ENCODE results near the gene MXD4.

DNA sequence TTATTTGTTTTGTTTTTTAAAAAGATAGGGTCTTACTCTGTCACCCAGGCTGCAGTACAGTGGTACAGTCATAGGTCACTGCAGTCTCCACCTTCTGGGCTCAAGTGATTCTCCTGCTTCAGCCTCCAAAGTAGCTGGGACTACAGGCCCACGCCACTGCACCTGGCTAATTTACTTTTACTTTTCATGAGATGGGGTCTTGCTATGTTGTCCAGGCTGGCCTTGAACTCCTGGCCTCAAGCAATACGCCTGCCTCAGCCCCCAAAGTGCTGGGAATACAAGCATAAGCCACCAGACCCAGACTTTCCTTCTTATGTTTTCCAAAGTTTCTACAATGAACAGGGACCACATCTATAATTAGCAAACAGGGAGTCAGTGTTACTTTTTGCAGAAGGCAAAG is 37.9 kb upstream of the MXD4 start:
- TF ChIP-seq, protein P1, sequence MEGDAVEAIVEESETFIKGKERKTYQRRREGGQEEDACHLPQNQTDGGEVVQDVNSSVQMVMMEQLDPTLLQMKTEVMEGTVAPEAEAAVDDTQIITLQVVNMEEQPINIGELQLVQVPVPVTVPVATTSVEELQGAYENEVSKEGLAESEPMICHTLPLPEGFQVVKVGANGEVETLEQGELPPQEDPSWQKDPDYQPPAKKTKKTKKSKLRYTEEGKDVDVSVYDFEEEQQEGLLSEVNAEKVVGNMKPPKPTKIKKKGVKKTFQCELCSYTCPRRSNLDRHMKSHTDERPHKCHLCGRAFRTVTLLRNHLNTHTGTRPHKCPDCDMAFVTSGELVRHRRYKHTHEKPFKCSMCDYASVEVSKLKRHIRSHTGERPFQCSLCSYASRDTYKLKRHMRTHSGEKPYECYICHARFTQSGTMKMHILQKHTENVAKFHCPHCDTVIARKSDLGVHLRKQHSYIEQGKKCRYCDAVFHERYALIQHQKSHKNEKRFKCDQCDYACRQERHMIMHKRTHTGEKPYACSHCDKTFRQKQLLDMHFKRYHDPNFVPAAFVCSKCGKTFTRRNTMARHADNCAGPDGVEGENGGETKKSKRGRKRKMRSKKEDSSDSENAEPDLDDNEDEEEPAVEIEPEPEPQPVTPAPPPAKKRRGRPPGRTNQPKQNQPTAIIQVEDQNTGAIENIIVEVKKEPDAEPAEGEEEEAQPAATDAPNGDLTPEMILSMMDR (optimal IDR thresholded peaks at IDR 0.05 in 1 of 3, IDR thresholded peaks at IDR 0.05 in 1 of 3, conservative IDR thresholded peaks at IDR 0.05 in 1 of 3; ENCODE audit: extremely low read depth in 1 of 3, insufficient read depth in 2 of 3, low read length in 3 of 3) = no peak
- TF ChIP-seq EZH2 (IDR thresholded peaks at IDR 0.05; ENCODE audit: low read length) = no peak

Data from keratinocyte (primary cell).